Upper lobe of right lung (tissue), 1 donor: ENCODE results near the gene BUD31. TPM values are rescaled to one million over a fixed set of nuclear protein-coding genes. Genes with fewer than 3 reads are reported as not detected.
A peak's percentile ranks its signal among the peaks of the same experiment; 100 is the strongest.

Experiments
- ATAC-seq: fragments of 200-7000 bp; cut with Tn5 transposase; one replicate; pipeline ENCODE4 v1.9.1; 2020; ENCODE audit warnings: mild to moderate bottlenecking, moderate library complexity
- DNase-seq: peaks from one replicate; pipeline ENCODE4 v3.0.0-alpha.2; 2020
- H3K27ac ChIP-seq: fragments of 200-600 bp; one replicate; pipeline ENCODE4 v1.8.0; 2022
- H3K27me3 ChIP-seq: fragments of 200-600 bp; one replicate; pipeline ENCODE4 v1.8.0; 2022; ENCODE audit warnings: mild to moderate bottlenecking
- H3K36me3 ChIP-seq: fragments of 200-600 bp; one replicate; pipeline ENCODE4 v1.8.0; 2022
- H3K4me1 ChIP-seq: fragments of 200-600 bp; one replicate; pipeline ENCODE4 v1.8.0; 2022
- H3K4me3 ChIP-seq: fragments of 200-600 bp; one replicate; pipeline ENCODE4 v1.8.0; 2022; ENCODE audit warnings: mild to moderate bottlenecking
- H3K9me3 ChIP-seq: fragments of 200-600 bp; one replicate; pipeline ENCODE4 v1.8.0; 2022
- CTCF ChIP-seq: fragments of 200-600 bp; IDR thresholded peaks from one replicate; pipeline ENCODE4 v1.8.0; 2022; ENCODE audit warnings: antibody characterized with exemption
- intact Hi-C: fragments of 100-400 bp; cut with DNase I; formaldehyde crosslinking; loops from one replicate; pipeline ENCODE4 v1.11.0; 2022
- total RNA-seq: library from RNA; stranded (reverse); fragmentation: NEBNext Ultra II Directional; extraction: Animal tissue kit (Norgen Biotek cat#: 25700); gene quantifications from one replicate; pipeline ENCODE4 v1.2.1, GENCODE V29; 2021
- donor health status: DM: no; HTN: yes; CAD: no; lungs with severe emphysema.

Gene BUD31
- total RNA-seq, 1 donor from 2014 or later, result 72.0 TPM

GRCh38 chr7:99380032-99380822, 28.5 kb upstream of the BUD31 start:
- peak overlapping the region; percentile 37 for H3K4me3 ChIP-seq
- H3K4me1 ChIP-seq, result peaks cover 58% of the 10 kb centered on the region
- peak; percentile 70 for ATAC-seq
- no peaks in the 10 kb centered on the region for H3K9me3 ChIP-seq
- peak overlapping the region; percentile 90 for H3K27ac ChIP-seq
- peaks cover 33% of the 10 kb centered on the region for H3K36me3 ChIP-seq
- intact Hi-C loops, result no loop called here
- no peaks in the 10 kb centered on the region for H3K27me3 ChIP-seq
- no peak for TF ChIP-seq CTCF
- DNase-seq, result no peak

- ATAC-seq (peak; percentile 52), DNase-seq (no peak)
Observed at GRCh38 chr7:99380823-99381663, 27.7 kb upstream of the BUD31 start.

GRCh38 chr7:99381664-99382075, 27.1 kb upstream of the BUD31 start:
- no peaks in the 10 kb centered on the region for H3K27me3 ChIP-seq
- no peak for TF ChIP-seq CTCF
- H3K36me3 ChIP-seq, result peaks cover 41% of the 10 kb centered on the region
- intact Hi-C loops, result no loop called here
- no peaks in the 10 kb centered on the region for H3K9me3 ChIP-seq
- peak overlapping the region; percentile 90 for H3K27ac ChIP-seq
- DNase-seq (no peak), ATAC-seq (no peak)
- H3K4me1 ChIP-seq, result peaks cover 50% of the 10 kb centered on the region
- H3K4me3 ChIP-seq, result no peak overlapping the region

More at GRCh38 chr7:99380823-99381663, 27.7 kb upstream of the BUD31 start:
- no peaks in the 10 kb centered on the region for H3K27me3 ChIP-seq
- peak overlapping the region; percentile 90 for H3K27ac ChIP-seq
- H3K9me3 ChIP-seq, result no peaks in the 10 kb centered on the region
- H3K4me1 ChIP-seq, result peaks cover 56% of the 10 kb centered on the region
- TF ChIP-seq CTCF, result no peak
- intact Hi-C loops, result no loop called here
- peaks cover 41% of the 10 kb centered on the region for H3K36me3 ChIP-seq
- peak overlapping the region; percentile 37 for H3K4me3 ChIP-seq

GRCh38 chr7:99383203-99383602, 25.6 kb upstream of the BUD31 start:
- Histone ChIP-seq H3K27ac (no peak overlapping the region), H3K4me3 (no peak overlapping the region), H3K27me3 (no peaks in the 10 kb centered on the region), H3K4me1 (peaks cover 44% of the 10 kb centered on the region), H3K9me3 (no peaks in the 10 kb centered on the region), H3K36me3 (peaks cover 38% of the 10 kb centered on the region)
- ATAC-seq (no peak), DNase-seq (no peak)
- intact Hi-C loops, result no loop called here
- TF ChIP-seq CTCF, result no peak

- no peak for ATAC-seq
- no peaks in the 10 kb centered on the region for H3K27me3 ChIP-seq
- peaks cover 42% of the 10 kb centered on the region for H3K36me3 ChIP-seq
- intact Hi-C loops, result no loop called here
- no peak for TF ChIP-seq CTCF
- peaks cover 38% of the 10 kb centered on the region for H3K4me1 ChIP-seq
- no peak overlapping the region for H3K4me3 ChIP-seq
- no peaks in the 10 kb centered on the region for H3K9me3 ChIP-seq
- H3K27ac ChIP-seq, result no peak overlapping the region
- no peak for DNase-seq
Observed at GRCh38 chr7:99383791-99384370, 24.9 kb upstream of the BUD31 start.
